Measurements from ENCODE around the gene MYO3B. TPM values are rescaled to one million over a fixed set of nuclear protein-coding genes. Genes with fewer than 3 reads are reported as not detected.

MYO3B gene
- total RNA-seq (2021): 0.44 to 0.62 TPM (median 0.50 TPM) in 3 replicates
- Bru-seq, nascent RNA: percentile 20 among the genes with signal in this experiment
- long read RNA-seq, experiment 1, partial matches to known transcripts: 0 of 1 reads
- long read RNA-seq, experiment 1, other reads (novel, unspliced or antisense): 1 of 1 reads
- long read RNA-seq, experiment 2: 0 reads
- long read RNA-seq, experiment 3, partial matches to known transcripts: 0 of 1 reads
- long read RNA-seq, experiment 3, other reads (novel, unspliced or antisense): 1 of 1 reads

GRCh38 chr2:170177950-170178781 lies at the start of gene MYO3B:
TSS of gene MYO3B (plus strand) at chr2:170178147. CDS start at chr2:170178288, 141 bp downstream.
- H3K4me1 Mint-ChIP-seq: peaks cover 44% of the 10 kb centered on the region
- H3K27me3 Mint-ChIP-seq (ENCODE audit: low read depth): no peaks in the 10 kb centered on the region
- ChIA-PET POLR2A (interaction anchor here (0.7 kb wide), 1 partner anchor 405 kb away, joined by 3 read pairs; no protein-coding TSS in a partner anchor), CTCF (no interaction called here)
- H3K27ac Mint-ChIP-seq: no peak within 1 kb of the TSS
- H3K4me3 Mint-ChIP-seq: no peak within 1 kb of the TSS
- peaks cover 6% of the 10 kb centered on the region; the same call in 1 of the 2 replicates for H3K9me3 Mint-ChIP-seq
- TF ChIP-seq OVOL2 (CRISPR knock-in tag; IDR thresholded peaks at IDR 0.05; ENCODE audit: borderline replicate concordance) (no peak), GRHL2 (CRISPR knock-in tag; IDR thresholded peaks at IDR 0.05; ENCODE audit: insufficient replicate concordance, severe bottlenecking) (no peak), TP53 (CRISPR knock-in tag; IDR thresholded peaks at IDR 0.05) (no peak), IRF2 (CRISPR knock-in tag; IDR thresholded peaks at IDR 0.05; ENCODE audit: borderline replicate concordance, low read depth) (no peak), ZNF232 (CRISPR knock-in tag; IDR thresholded peaks at IDR 0.05) (no peak), ZNF416 (CRISPR knock-in tag; IDR thresholded peaks at IDR 0.05) (no peak), TEAD4 (CRISPR knock-in tag; IDR thresholded peaks at IDR 0.05) (no peak), ERG (CRISPR knock-in tag; IDR thresholded peaks at IDR 0.05) (no peak), ZNF281 (CRISPR knock-in tag; IDR thresholded peaks at IDR 0.05) (no peak), CREM (CRISPR knock-in tag; IDR thresholded peaks at IDR 0.05) (no peak), MLX (CRISPR knock-in tag; IDR thresholded peaks at IDR 0.05) (no peak), ATF6 (CRISPR knock-in tag; IDR thresholded peaks at IDR 0.05) (no peak), SOX15 (CRISPR knock-in tag; IDR thresholded peaks at IDR 0.05) (no peak), MAX (CRISPR knock-in tag; IDR thresholded peaks at IDR 0.05) (no peak), PRRX2 (CRISPR knock-in tag; IDR thresholded peaks at IDR 0.05) (no peak), ZNF317 (CRISPR knock-in tag; IDR thresholded peaks at IDR 0.05; ENCODE audit: borderline replicate concordance, low read depth) (no peak), ZNF121 (CRISPR knock-in tag; IDR thresholded peaks at IDR 0.05) (no peak)
- ATAC-seq: no peak
- no peak for DNase-seq (ENCODE audit: low spot score)
- H3K36me3 Mint-ChIP-seq: 0 out of 2 replicates have a peak, but pooled peaks cover 4% of the 10 kb centered on the region

Data from WTC11 (cell line).